ENCODE results near the gene RFX6.

RFX6 gene

GRCh38 chr6:116933485-116933884, 56.4 kb downstream of the RFX6 start (continued):
- TF ChIP-seq ZNF621 (tag by site-specific recombination; IDR thresholded peaks at IDR 0.05): no peak
- TF ChIP-seq ZNF146 (tag by site-specific recombination; IDR thresholded peaks at IDR 0.05): no peak
- no peak for TF ChIP-seq ZNF596 (tag by site-specific recombination; IDR thresholded peaks at IDR 0.05)
- TF ChIP-seq ZBTB10 (tag by site-specific recombination; IDR thresholded peaks at IDR 0.05): no peak
- TF ChIP-seq PBX3 (CRISPR knock-in tag; IDR thresholded peaks at IDR 0.05): no peak
- no peak for TF ChIP-seq ZNF426 (tag by site-specific recombination; IDR thresholded peaks at IDR 0.05)
- TF ChIP-seq, protein P1, sequence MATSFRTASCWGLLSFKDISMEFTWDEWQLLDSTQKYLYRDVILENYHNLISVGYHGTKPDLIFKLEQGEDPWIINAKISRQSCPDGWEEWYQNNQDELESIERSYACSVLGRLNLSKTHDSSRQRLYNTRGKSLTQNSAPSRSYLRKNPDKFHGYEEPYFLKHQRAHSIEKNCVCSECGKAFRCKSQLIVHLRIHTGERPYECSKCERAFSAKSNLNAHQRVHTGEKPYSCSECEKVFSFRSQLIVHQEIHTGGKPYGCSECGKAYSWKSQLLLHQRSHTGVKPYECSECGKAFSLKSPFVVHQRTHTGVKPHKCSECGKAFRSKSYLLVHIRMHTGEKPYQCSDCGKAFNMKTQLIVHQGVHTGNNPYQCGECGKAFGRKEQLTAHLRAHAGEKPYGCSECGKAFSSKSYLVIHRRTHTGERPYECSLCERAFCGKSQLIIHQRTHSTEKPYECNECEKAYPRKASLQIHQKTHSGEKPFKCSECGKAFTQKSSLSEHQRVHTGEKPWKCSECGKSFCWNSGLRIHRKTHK (tag by site-specific recombination; IDR thresholded peaks at IDR 0.05): no peak
- TF ChIP-seq GLIS2 (tag by site-specific recombination; IDR thresholded peaks at IDR 0.05): no peak
- TF ChIP-seq ZNF239 (tag by site-specific recombination; IDR thresholded peaks at IDR 0.05): no peak
- TF ChIP-seq, protein P2, sequence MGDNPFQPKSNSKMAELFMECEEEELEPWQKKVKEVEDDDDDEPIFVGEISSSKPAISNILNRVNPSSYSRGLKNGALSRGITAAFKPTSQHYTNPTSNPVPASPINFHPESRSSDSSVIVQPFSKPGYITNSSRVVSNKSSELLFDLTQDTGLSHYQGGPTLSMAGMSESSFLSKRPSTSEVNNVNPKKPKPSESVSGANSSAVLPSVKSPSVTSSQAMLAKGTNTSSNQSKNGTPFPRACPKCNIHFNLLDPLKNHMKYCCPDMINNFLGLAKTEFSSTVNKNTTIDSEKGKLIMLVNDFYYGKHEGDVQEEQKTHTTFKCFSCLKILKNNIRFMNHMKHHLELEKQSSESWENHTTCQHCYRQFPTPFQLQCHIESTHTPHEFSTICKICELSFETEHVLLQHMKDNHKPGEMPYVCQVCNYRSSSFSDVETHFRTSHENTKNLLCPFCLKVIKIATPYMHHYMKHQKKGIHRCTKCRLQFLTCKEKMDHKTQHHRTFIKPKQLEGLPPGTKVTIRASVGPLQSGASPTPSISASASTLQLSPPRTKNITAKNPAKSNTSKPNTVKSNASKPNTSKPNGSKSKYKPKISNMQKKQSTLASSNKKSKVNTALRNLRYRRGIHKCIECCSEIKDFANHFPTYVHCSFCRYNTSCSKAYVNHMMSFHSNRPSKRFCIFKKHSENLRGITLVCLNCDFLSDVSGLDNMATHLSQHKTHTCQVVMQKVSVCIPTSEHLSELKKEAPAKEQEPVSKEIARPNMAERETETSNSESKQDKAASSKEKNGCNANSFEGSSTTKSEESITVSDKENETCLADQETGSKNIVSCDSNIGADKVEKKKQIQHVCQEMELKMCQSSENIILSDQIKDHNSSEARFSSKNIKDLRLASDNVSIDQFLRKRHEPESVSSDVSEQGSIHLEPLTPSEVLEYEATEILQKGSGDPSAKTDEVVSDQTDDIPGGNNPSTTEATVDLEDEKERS (tag by site-specific recombination; IDR thresholded peaks at IDR 0.05): no peak
- TF ChIP-seq REST (tag by site-specific recombination; IDR thresholded peaks at IDR 0.05): no peak
- TF ChIP-seq, protein P3, sequence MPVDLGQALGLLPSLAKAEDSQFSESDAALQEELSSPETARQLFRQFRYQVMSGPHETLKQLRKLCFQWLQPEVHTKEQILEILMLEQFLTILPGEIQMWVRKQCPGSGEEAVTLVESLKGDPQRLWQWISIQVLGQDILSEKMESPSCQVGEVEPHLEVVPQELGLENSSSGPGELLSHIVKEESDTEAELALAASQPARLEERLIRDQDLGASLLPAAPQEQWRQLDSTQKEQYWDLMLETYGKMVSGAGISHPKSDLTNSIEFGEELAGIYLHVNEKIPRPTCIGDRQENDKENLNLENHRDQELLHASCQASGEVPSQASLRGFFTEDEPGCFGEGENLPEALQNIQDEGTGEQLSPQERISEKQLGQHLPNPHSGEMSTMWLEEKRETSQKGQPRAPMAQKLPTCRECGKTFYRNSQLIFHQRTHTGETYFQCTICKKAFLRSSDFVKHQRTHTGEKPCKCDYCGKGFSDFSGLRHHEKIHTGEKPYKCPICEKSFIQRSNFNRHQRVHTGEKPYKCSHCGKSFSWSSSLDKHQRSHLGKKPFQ (tag by site-specific recombination; IDR thresholded peaks at IDR 0.05): no peak
- TF ChIP-seq MZF1 (tag by site-specific recombination; IDR thresholded peaks at IDR 0.05; ENCODE audit: borderline replicate concordance): no peak
- no peak for TF ChIP-seq ZNF169 (tag by site-specific recombination; IDR thresholded peaks at IDR 0.05)
- no peak for TF ChIP-seq ZNF433 (tag by site-specific recombination; IDR thresholded peaks at IDR 0.05; ENCODE audit: low read depth)
- no peak for TF ChIP-seq ZNF776 (tag by site-specific recombination; IDR thresholded peaks at IDR 0.05; ENCODE audit: borderline replicate concordance)
- no peak for TF ChIP-seq ZEB2 (tag by site-specific recombination; IDR thresholded peaks at IDR 0.05)
- peak; percentile 74; the same call in 1 of the 2 replicates for TF ChIP-seq KLF8 (tag by site-specific recombination; IDR thresholded peaks at IDR 0.05)
- no peak for TF ChIP-seq ZNF704 (tag by site-specific recombination; IDR thresholded peaks at IDR 0.05)
- no peak for TF ChIP-seq ZNF133 (tag by site-specific recombination; IDR thresholded peaks at IDR 0.05)
- no peak for TF ChIP-seq ZNF140 (tag by site-specific recombination; IDR thresholded peaks at IDR 0.05)
- peak; percentile 24; the same call in 1 of the 2 replicates for TF ChIP-seq ZNF335 (tag by site-specific recombination; conservative IDR thresholded peaks at IDR 0.05)
- no peak for TF ChIP-seq ZBTB26 (tag by site-specific recombination; optimal IDR thresholded peaks at IDR 0.05)
- TF ChIP-seq ZNF211 (tag by site-specific recombination; IDR thresholded peaks at IDR 0.05; ENCODE audit: low read depth): no peak

Measured in HEK293 (cell line).